Anterior cingulate cortex (tissue), 58 donors: ENCODE measurements around the gene BRD9.
A peak's percentile ranks its signal among the peaks of the same experiment; 100 is the strongest.
"Not testable (repeated sequence)": the region's sequence is repeated elsewhere in the genome, so short reads cannot be mapped to it uniquely, and the experiment has no call there.

Experiments
- DNase-seq, 58 donors: peaks; one replicate each; lab custom pipeline; 2025; lab: John Stamatoyannopoulos, UW

BRD9 gene

GRCh38 chr5:923281-923873, 30.8 kb upstream of the BRD9 start:
- peak in 35 of 58 donors; percentile 12 to 74 (median 38) for DNase-seq

- DNase-seq: no peak
Measured at GRCh38 chr5:922436-923280, 30.1 kb upstream of the BRD9 start.

DNA sequence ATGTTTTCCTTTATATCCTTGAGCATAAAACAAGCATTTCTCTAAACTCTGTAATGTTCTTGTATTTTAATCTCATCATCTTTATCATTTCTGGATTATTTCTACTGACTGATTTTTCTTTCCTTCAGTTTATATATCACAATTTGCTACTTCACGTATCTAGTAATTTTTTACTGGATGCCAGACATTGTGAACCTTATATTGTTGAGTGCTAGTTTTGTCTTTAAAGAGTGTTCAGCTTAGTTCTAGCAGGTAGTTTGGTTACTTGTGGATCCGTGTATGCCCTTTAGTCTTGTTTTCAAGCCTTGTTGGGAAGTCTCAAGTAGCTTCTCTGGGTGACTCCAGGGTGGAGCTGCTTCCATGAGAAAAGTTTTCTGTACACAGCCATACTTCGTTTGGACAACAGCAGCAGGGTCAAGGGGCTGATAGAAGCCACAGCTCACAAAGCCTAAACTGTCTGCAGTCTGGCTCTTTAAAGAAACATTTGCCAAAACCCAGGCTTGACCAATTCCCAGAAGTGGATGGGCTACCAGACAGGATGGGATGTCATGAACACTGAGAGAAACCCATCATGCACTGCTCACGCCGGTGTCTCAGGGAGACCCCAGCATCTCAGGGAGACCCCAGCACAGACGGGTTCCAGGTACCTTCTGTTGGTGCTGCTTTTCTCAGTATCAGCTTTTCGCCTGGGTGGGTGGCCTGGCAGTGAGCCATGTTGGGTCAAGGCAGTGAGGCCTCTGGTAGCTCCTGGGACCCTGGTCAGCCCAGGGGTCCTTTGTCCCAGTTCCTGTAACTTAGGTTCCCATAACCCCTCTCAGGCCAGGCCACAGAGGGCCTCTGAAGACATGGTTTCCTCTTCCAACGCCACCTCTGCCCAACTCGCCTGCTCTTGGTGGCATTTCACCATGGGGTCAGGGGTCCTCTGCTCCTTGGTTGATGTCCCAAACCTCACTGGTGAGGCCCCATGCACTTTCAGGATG, 29.1 kb upstream of the BRD9 start:
- DNase-seq: no peak

DNA sequence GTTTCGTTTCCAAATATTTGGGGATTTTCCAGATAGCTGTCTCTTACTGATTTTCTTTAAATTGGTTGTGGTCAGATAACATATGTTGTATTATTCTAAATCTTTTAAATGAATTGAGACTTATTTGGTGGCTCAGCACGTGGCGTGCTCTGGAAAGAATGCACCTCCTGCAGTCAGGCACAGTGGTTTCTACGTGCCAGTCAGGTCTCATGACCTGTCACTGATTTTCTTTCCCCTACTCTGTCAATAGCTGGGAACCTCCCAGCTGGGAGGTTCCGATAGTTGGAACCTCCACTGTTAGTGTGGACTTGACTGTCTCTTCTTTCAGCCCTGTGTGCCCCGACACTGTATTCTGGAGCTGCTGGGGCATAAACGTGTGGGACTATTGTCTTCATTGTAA, 27.7 kb upstream of the BRD9 start:
- DNase-seq: no peak

- no peak for DNase-seq
Measured at GRCh38 chr5:919356-920000, 26.9 kb upstream of the BRD9 start.

GRCh38 chr5:918717-919116, 26.1 kb upstream of the BRD9 start:
- DNase-seq: not testable (repeated sequence)

DNA sequence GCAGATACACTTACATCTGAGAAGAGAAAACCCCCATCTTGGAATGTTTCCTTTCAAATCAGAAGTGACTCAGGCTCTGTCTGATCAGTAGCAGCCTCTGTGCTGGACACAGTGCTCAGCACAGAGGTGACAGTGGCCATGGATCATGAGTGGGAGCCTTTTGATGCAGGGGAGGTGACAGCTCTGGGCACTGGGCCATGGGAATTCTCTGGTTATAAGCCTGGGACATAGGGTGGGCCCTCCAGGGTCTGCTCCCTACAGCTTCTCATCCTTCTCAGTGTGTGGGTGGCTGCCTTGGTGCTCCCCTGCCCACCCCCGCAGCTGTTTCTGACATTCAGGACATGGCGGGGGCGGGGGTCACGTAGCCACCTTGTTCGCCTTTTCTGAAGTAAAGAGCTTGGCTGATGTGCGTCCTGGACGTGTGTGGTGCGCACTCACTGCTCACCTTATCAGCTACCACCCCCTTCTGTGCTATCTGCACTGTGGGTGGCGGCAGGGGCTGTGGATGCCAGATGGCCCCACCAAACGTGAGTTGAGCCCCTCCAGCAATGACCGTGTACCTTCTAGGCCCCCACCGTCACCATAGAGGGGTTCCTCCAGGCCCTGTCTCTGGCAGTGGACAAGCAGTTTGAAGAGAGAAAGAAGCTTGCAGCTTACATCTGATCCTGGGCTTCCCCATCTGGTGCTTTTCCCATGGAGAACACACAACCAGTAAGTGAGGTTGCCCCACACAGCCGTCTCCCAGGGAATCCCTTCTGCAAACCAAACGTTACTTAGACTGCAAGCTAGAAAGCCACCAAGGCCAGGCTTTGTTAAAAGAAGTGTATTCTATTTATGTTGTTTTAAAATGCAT, 24.1 kb upstream of the BRD9 start:
- no peak for DNase-seq

DNA sequence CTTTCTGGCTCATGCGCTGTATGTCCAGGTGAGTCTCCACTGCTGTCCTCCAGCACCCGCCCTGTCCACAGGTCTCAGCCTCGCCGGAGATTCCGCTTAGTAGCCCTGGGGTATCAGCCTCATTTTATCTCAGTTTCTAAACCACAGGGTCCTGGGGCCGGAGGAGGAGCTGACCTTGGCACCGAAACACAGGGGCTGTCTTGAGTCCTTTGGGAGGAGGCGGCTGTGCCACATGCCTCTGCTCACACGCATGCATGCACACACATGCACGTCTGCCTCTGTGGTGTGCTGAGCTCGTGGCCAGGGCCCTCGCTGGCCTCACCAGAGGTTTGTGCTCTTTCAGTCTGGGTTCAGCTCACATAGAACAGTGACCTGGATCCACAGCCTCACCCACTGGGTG, 23.3 kb upstream of the BRD9 start:
- DNase-seq: no peak

GRCh38 chr5:915346-915745, 22.7 kb upstream of the BRD9 start:
- not testable (repeated sequence) for DNase-seq

- no peak for DNase-seq
Measured at GRCh38 chr5:914612-915011, 22.0 kb upstream of the BRD9 start.

DNA sequence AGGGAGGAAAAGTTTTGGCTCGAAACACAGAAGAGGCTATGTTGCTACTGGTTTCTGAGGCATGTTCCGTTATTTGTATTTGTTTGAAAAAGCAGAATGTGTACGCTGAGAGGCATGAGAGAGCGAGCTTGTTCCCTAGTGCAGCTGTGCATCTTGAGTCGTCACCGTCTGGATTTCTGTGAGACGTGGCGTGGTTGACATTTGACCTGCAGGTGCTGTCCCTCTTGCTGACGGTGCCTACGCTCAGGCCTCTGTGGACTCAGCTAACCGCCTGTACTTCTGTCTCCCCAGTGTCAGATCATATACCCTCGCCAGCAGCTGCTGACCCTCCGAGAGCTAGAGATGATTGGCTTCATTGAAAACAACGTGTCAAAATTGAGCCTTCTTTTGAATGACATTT, 21.6 kb upstream of the BRD9 start:
- DNase-seq: no peak

DNA sequence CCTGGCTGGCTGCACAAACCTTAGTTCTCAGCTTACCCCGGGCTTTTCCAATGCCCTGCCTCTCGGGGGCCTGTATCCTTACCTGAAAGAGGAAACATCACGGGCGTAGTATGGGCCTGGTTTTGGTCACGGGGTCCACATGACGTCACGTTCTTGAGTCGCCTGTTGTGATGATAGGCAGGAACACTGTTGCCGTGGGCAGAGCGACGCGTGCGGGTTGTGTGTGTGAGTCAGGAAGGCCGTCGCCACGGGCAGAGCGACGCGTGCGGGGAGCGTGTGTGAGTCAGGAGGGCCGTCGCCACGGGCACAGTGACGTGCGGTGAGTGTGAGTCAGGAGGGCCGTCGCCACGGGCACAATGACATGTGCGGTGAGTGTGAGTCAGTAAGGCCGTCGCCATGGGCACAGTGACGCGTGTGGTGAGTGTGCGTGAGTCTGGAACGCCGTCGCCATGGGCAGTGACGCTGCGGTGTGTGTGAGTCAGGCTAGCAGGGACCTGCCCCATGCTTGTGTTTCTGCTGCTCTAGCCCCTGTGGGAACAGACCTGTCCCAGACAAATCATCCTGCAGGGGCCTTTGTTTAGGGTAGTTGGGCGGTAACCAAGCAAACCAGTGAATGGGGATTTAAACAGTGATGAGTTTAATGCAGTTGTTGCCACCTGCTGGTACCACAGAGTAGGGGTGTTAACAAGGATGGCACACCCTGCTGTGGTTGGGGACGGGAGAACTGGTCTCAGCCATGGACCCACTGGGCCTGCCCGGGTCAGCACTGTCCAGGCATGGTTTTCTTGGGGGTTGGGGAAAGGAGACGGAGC, 19.9 kb upstream of the BRD9 start:
- peak in 41 of 58 donors; percentile 10 to 81 (median 46) for DNase-seq

GRCh38 chr5:911601-912000, 19.0 kb upstream of the BRD9 start:
- peak in 1 of 58 donors; percentile 30 for DNase-seq

DNA sequence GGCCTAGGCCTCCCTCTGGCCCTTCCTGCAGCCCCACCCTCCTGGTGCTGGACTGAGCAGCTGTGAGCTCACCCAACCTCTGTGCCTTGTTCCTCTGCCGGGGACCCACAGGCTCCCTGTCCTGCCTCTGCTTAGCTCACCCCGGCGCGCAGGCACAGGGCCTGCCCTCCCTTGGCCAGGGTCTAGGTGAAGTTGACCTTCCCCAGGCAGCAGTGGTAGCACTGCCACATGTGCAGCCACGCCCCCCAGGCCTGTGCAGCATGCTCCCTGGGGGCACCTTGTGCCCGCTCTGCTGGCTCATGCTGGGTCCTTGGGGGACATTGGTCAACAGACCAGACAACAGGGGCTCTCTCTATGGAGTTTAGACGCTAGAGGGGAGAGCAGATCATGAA, 18.2 kb upstream of the BRD9 start:
- no peak for DNase-seq

DNA sequence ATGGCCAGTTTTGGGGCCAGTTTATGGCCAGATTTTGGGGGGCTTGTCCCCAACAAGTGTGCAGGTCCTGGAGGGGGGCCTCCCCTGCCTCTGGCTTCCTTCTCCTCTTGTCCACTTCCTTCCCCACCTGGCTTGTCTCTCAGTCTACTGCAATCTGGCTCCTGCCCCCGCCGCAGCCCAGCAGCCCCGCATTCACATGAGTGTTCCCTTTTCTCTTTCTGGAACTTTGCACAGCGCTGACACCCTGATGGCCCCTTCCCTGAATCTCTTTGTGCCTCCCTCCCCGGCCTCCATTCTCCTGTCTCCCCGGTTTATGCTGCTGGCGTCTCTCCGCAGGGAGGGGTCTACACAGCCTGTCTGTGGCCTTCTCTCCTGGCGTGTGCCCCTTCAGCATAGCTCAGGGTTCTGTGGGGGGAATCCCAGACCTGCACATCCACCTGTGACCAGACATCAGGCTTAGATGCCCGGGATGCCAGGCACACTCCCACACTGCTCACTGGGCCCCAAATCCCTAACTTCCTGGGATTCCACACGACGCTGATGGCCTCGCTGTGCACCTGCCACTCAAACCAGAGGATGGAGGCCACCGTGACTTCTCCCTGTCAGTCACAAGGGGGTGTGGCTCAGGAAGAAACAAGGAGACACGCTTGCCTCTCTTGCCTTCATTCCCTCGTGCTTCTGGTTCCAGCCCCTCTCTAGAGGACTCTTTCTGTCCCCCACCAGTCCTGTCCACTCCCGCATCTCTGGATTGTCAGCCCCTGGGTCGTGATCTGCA, 17.6 kb upstream of the BRD9 start:
- no peak for DNase-seq

- DNase-seq: no peak
Measured at GRCh38 chr5:909086-909485, 16.5 kb upstream of the BRD9 start.

GRCh38 chr5:908172-908571, 15.6 kb upstream of the BRD9 start:
- no peak for DNase-seq

GRCh38 chr5:907366-907910, 14.8 kb upstream of the BRD9 start:
- no peak for DNase-seq
